Measurements from ENCODE around the gene IL4R. TPM values are rescaled to one million over a fixed set of nuclear protein-coding genes. Genes with fewer than 3 reads are reported as not detected.

Gene IL4R
- total and polyA plus RNA-seq, 2 of the 13 experiments (the other 11 are each of a cell fraction or from before 2014, with no cell fraction given): 15.9 to 49.6 TPM

- TF ChIP-seq ARID2 (CRISPR knock-in tag; IDR thresholded peaks at IDR 0.05; ENCODE audit: borderline replicate concordance) (no peak), ZNF276 (CRISPR knock-in tag; IDR thresholded peaks at IDR 0.05; ENCODE audit: low read depth) (0 out of 2 replicates have a peak, but pooled peaks have one; percentile 50), ATF7-NPFF (CRISPR knock-in tag; IDR thresholded peaks at IDR 0.05; ENCODE audit: low read depth) (no peak), SOX13 (IDR thresholded peaks at IDR 0.05) (no peak), SOX13 (CRISPR knock-in tag; conservative IDR thresholded peaks at IDR 0.05 in 1 of 2, IDR thresholded peaks at IDR 0.05 in 1 of 2) (peak in 1 of 2 experiments; percentile 26; a peak in 1 of 4 replicates), CREM (IDR thresholded peaks at IDR 0.05) (no peak), CREM (CRISPR knock-in tag; IDR thresholded peaks at IDR 0.05) (no peak; the same call in 1 of the 2 replicates), POLR2G (IDR thresholded peaks at IDR 0.05; ENCODE audit: low read depth, low read length) (no peak), FOXK1 (CRISPR knock-in tag; IDR thresholded peaks at IDR 0.05; ENCODE audit: borderline replicate concordance, low read depth) (peak; percentile 25; the same call in 1 of the 2 replicates), HNF1A (IDR thresholded peaks at IDR 0.05; ENCODE audit: low read depth) (no peak), HNF1A (CRISPR knock-in tag; IDR thresholded peaks at IDR 0.05; ENCODE audit: borderline replicate concordance) (0 out of 2 replicates have a peak, but pooled peaks have one; percentile 12), ZNF160 (CRISPR knock-in tag; IDR thresholded peaks at IDR 0.05) (no peak), ZNF235 (CRISPR knock-in tag; IDR thresholded peaks at IDR 0.05; ENCODE audit: borderline replicate concordance) (no peak), ATAD3A (CRISPR knock-in tag; IDR thresholded peaks at IDR 0.05) (no peak)
- TF ChIP-seq, protein P1, sequence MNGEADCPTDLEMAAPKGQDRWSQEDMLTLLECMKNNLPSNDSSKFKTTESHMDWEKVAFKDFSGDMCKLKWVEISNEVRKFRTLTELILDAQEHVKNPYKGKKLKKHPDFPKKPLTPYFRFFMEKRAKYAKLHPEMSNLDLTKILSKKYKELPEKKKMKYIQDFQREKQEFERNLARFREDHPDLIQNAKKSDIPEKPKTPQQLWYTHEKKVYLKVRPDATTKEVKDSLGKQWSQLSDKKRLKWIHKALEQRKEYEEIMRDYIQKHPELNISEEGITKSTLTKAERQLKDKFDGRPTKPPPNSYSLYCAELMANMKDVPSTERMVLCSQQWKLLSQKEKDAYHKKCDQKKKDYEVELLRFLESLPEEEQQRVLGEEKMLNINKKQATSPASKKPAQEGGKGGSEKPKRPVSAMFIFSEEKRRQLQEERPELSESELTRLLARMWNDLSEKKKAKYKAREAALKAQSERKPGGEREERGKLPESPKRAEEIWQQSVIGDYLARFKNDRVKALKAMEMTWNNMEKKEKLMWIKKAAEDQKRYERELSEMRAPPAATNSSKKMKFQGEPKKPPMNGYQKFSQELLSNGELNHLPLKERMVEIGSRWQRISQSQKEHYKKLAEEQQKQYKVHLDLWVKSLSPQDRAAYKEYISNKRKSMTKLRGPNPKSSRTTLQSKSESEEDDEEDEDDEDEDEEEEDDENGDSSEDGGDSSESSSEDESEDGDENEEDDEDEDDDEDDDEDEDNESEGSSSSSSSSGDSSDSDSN (CRISPR knock-in tag; IDR thresholded peaks at IDR 0.05): no peak
- TF ChIP-seq, protein P2, sequence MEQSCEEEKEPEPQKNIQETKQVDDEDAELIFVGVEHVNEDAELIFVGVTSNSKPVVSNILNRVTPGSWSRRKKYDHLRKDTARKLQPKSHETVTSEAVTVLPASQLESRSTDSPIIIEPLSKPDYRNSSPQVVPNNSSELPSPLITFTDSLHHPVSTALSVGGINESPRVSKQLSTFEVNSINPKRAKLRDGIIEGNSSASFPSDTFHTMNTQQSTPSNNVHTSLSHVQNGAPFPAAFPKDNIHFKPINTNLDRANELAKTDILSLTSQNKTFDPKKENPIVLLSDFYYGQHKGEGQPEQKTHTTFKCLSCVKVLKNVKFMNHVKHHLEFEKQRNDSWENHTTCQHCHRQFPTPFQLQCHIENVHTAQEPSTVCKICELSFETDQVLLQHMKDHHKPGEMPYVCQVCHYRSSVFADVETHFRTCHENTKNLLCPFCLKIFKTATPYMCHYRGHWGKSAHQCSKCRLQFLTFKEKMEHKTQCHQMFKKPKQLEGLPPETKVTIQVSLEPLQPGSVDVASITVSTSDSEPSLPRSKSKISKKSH (CRISPR knock-in tag; IDR thresholded peaks at IDR 0.05; ENCODE audit: borderline replicate concordance): no peak
Measured at GRCh38 chr16:27367461-27368357, 53.9 kb downstream of the IL4R start (continued).

All from HepG2 (cell line).